ENCODE results near the gene RNF43. TPM values are rescaled to one million over a fixed set of nuclear protein-coding genes. Genes with fewer than 3 reads are reported as not detected.
A peak's percentile ranks its signal among the peaks of the same experiment; 100 is the strongest.

The RNF43 gene
- total RNA-seq (2.5 and 3.2 TPM in 2 replicates), polyA plus RNA-seq (2.6 TPM in 2 replicates), polyA minus RNA-seq (1.9 and 3.2 TPM in 2 replicates)
- total RNA-seq (2013) = 1.0 TPM

DNA sequence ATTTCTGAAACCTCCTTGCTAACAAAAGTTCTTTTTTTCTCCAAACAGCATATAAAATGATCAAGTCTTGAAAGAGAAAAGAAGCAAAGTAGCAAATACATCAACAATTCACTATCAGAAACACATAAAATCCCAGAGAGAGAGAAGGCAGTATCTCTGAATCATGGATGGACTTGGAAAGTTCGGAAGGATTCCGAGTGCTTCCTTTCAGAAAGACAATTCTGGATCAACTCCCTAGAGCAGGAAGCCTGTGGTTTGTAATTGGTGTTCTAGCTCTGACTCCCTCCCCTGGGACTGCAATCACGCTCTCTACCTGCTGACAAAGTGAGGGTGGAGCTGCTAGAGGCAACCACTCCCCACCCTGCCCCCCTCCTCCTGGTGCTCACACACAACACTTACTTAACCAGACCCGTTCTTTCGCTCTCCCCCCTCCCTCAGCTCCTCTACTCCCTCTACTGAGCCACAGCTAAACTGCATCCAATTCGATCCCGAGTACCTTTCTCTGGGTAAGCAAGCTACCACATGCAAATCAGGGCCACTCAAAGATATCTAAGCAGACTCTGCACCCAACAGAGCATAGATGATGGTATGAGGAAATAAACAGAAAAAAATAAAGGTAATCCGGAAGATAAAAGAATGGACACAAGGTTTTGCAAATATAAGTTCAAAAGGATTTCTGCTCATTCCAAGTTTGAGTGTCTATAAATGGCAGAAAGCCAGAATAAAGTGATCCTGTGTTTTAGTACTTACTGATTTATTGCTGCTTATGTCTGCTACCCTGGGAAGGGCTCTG lies at the start of gene RNF43:
Gene RNF43, minus strand, starts transcription at position 235 of the 793 bp plus-strand sequence. CDS start 1,957 bp downstream, outside the sequence.
- no peaks in the 10 kb centered on the region for H3K36me3 ChIP-seq (replicated peaks in 1 of 2; ENCODE audit: control extremely low read depth in 1 of 2, control insufficient read depth in 1 of 2, extremely low read depth in 1 of 2, insufficient read depth in 2 of 2, low read length in 1 of 2)
- Mint-ChIP-seq H3K27ac (peak within 1 kb of the TSS; percentile 51), H3K27me3 (no peaks in the 10 kb centered on the region), H3K9me3 (ENCODE audit: insufficient read depth) (no peaks in the 10 kb centered on the region), H3K4me1 (peaks cover 21% of the 10 kb centered on the region), H3K4me3 (peak within 1 kb of the TSS; percentile 8)
- H3K4me3 ChIP-seq (ENCODE audit: control extremely low read depth in 1 of 5, extremely low read depth in 1 of 5, insufficient read depth in 1 of 5, low read depth in 2 of 5, low read length in 4 of 5) = peak within 1 kb of the TSS in 1 of 5 experiments; percentile 20
- peaks cover 3% of the 10 kb centered on the region for H3K79me2 ChIP-seq (ENCODE audit: control insufficient read depth, insufficient read depth, low read length)
- no peak for TF ChIP-seq EZH2 (IDR thresholded peaks at IDR 0.05; ENCODE audit: borderline replicate concordance, insufficient read depth, low read depth, low read length, poor library complexity, severe bottlenecking)
- TF ChIP-seq, protein P1, sequence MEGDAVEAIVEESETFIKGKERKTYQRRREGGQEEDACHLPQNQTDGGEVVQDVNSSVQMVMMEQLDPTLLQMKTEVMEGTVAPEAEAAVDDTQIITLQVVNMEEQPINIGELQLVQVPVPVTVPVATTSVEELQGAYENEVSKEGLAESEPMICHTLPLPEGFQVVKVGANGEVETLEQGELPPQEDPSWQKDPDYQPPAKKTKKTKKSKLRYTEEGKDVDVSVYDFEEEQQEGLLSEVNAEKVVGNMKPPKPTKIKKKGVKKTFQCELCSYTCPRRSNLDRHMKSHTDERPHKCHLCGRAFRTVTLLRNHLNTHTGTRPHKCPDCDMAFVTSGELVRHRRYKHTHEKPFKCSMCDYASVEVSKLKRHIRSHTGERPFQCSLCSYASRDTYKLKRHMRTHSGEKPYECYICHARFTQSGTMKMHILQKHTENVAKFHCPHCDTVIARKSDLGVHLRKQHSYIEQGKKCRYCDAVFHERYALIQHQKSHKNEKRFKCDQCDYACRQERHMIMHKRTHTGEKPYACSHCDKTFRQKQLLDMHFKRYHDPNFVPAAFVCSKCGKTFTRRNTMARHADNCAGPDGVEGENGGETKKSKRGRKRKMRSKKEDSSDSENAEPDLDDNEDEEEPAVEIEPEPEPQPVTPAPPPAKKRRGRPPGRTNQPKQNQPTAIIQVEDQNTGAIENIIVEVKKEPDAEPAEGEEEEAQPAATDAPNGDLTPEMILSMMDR (IDR thresholded peaks at IDR 0.05) = peak; percentile 77
- intact Hi-C loops (cut with micrococcal nuclease) = loop anchor here (1.0 to 2.0 kb wide), 6 partner anchors 65 to 168 kb away; partner anchors contain the start of gene SUPT4H1
- peak; percentile 96 for DNase-seq
- H2AFZ ChIP-seq (ENCODE audit: insufficient read depth, low read depth, low read length, poor library complexity, severe bottlenecking) = no peak within 1 kb of the TSS
- H3K4me1 ChIP-seq (ENCODE audit: control insufficient read depth in 2 of 2, insufficient read depth in 2 of 2, low read length in 2 of 2) = peaks cover 14 to 16% of the 10 kb centered on the region in 2 donors
- H3K27me3 ChIP-seq (replicated peaks in 1 of 4; ENCODE audit: control extremely low read depth in 1 of 4, control insufficient read depth in 3 of 4, insufficient read depth in 4 of 4, low read length in 3 of 4) = no peaks in the 10 kb centered on the region
- ATAC-seq (ENCODE audit: low read depth) = peak; percentile 100
- H4K20me1 ChIP-seq (ENCODE audit: control insufficient read depth, insufficient read depth, low read length, poor library complexity, severe bottlenecking) = no peaks in the 10 kb centered on the region
- POLR2A ChIA-PET = interaction anchor here (0.6 to 1.9 kb wide), 13 partner anchors 21 to 1516 kb away, joined by 3 to 21 read pairs (median 6); partner anchors contain the start of genes SUPT4H1 and TSPOAP1
- CTCF ChIA-PET = interaction anchor here (0.7 to 6.1 kb wide), 34 partner anchors 10 to 218 kb away, joined by 3 to 131 read pairs (median 6); partner anchors contain the start of genes HSF5, SUPT4H1 and TSPOAP1
- H3K9me3 ChIP-seq (ENCODE audit: control extremely low read depth in 1 of 3, control insufficient read depth in 2 of 3, insufficient read depth in 1 of 3, low read length in 2 of 3) = no peaks in the 10 kb centered on the region
- 20% methylated on average over 3 of the region's 8 CpGs for WGBS (ENCODE audit: insufficient coverage)
- peak within 1 kb of the TSS; percentile 54 for H3K4me2 ChIP-seq (replicated peaks; ENCODE audit: low read depth, low read length, poor library complexity, severe bottlenecking)
- no peak within 1 kb of the TSS for H3K9ac ChIP-seq (ENCODE audit: low read length)
- H3K27ac ChIP-seq (ENCODE audit: low read length in 2 of 2) = peak within 1 kb of the TSS; percentile 61 to 65

DNA sequence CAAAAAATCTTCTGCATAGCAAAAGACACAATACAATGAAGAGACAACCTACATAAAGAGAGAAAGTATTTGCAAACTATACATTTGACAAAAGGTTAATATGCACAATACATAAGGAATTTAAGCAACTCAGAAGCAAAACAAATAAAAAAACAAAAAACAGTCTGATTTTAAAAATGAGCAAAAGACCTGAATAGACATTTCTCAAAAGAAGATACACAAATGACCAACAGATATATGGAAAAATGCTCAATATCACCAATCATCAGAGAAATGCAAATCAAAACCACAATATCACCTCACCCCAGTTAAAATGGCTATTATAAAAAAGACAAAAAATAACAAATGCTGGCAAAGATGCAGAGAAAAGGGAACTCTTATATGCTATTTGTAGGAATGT lies 38.2 kb upstream of the RNF43 start:
- Histone ChIP-seq H3K9me3 (ENCODE audit: control extremely low read depth in 1 of 3, control insufficient read depth in 2 of 3, insufficient read depth in 1 of 3, low read length in 2 of 3) (no peaks in the 10 kb centered on the region), H3K36me3 (replicated peaks in 1 of 2; ENCODE audit: control extremely low read depth in 1 of 2, control insufficient read depth in 1 of 2, extremely low read depth in 1 of 2, insufficient read depth in 2 of 2, low read length in 1 of 2) (peaks cover 0 to 8% of the 10 kb centered on the region in 2 experiments), H4K20me1 (ENCODE audit: control insufficient read depth, insufficient read depth, low read length, poor library complexity, severe bottlenecking) (no peaks in the 10 kb centered on the region), H2AFZ (ENCODE audit: insufficient read depth, low read depth, low read length, poor library complexity, severe bottlenecking) (no peak overlapping the region), H3K79me2 (ENCODE audit: control insufficient read depth, insufficient read depth, low read length) (no peaks in the 10 kb centered on the region), H3K9ac (ENCODE audit: low read length) (no peak overlapping the region), H3K27ac (ENCODE audit: low read length in 2 of 2) (no peak overlapping the region), H3K4me2 (replicated peaks; ENCODE audit: low read depth, low read length, poor library complexity, severe bottlenecking) (no peak overlapping the region), H3K4me3 (ENCODE audit: control extremely low read depth in 1 of 5, extremely low read depth in 1 of 5, insufficient read depth in 1 of 5, low read depth in 2 of 5, low read length in 4 of 5) (no peak overlapping the region), H3K27me3 (replicated peaks in 1 of 4; ENCODE audit: control extremely low read depth in 1 of 4, control insufficient read depth in 3 of 4, insufficient read depth in 4 of 4, low read length in 3 of 4) (no peaks in the 10 kb centered on the region), H3K4me1 (ENCODE audit: control insufficient read depth in 2 of 2, insufficient read depth in 2 of 2, low read length in 2 of 2) (no peaks in the 10 kb centered on the region)
- Mint-ChIP-seq H3K4me1 (no peaks in the 10 kb centered on the region), H3K9me3 (ENCODE audit: insufficient read depth) (no peaks in the 10 kb centered on the region), H3K27me3 (no peaks in the 10 kb centered on the region), H3K27ac (no peak overlapping the region), H3K4me3 (no peak overlapping the region)
- ChIA-PET CTCF (interaction anchor here (0.8 to 1.4 kb wide), 2 partner anchors 33 to 138 kb away, joined by 3 read pairs; partner anchors contain the start of gene HSF5), POLR2A (no interaction called here)
- intact Hi-C loops (cut with micrococcal nuclease) = no loop called here
- no peak for DNase-seq
- no peak for ATAC-seq (ENCODE audit: low read depth)
- TF ChIP-seq, protein P1 (IDR thresholded peaks at IDR 0.05) = no peak
- no peak for TF ChIP-seq EZH2 (IDR thresholded peaks at IDR 0.05; ENCODE audit: borderline replicate concordance, insufficient read depth, low read depth, low read length, poor library complexity, severe bottlenecking)

All from B cell (primary cell).